GM12874 (cell line): ENCODE results near the gene NPDC1.

ENCODE experiments used
- CTCF ChIP-seq: IDR thresholded peaks from 2 replicates; pipeline ENCODE4 v1.5.1; 2011; ENCODE audit warnings: low read depth, mild to moderate bottlenecking, control low read depth, low read length, moderate library complexity; ENCODE audit not compliant: insufficient read depth

NPDC1 gene

GRCh38 chr9:137046088-137046787, at the start of gene NPDC1:
TSS of gene NPDC1 (minus strand) at chr9:137046177. CDS start at chr9:137045989, 188 bp downstream.
- TF ChIP-seq CTCF: peak; percentile 93

GRCh38 chr9:137089232-137089947, 43.4 kb upstream of the NPDC1 start:
- TF ChIP-seq CTCF: no peak

- TF ChIP-seq CTCF: no peak
Observed at GRCh38 chr9:137088121-137088520, 42.1 kb upstream of the NPDC1 start.

- TF ChIP-seq CTCF: no peak
Observed at GRCh38 chr9:137087409-137087925, 41.5 kb upstream of the NPDC1 start.

GRCh38 chr9:137086531-137087408, 40.8 kb upstream of the NPDC1 start, which contains the start of gene MAN1B1:
TSS of gene MAN1B1 (plus strand) at chr9:137086985. CDS start at chr9:137087000, 15 bp downstream.
- no peak for TF ChIP-seq CTCF

GRCh38 chr9:137085920-137086530, 40.0 kb upstream of the NPDC1 start:
- no peak for TF ChIP-seq CTCF
